UCSD-AML1 (cell line): ENCODE results near the gene FGD4.
A peak's percentile ranks its signal among the peaks of the same experiment; 100 is the strongest.

Experiments
- DNase-seq: peaks from one replicate; lab custom pipeline; 2025; ENCODE audit not compliant: unreplicated experiment; lab: John Stamatoyannopoulos, UW

Gene FGD4

GRCh38 chr12:32454866-32455265 lies 55.5 kb downstream of the FGD4 start:
- no peak for DNase-seq

GRCh38 chr12:32455607-32456071 lies 56.3 kb downstream of the FGD4 start:
- DNase-seq = no peak

GRCh38 chr12:32457251-32458025 lies 58.1 kb downstream of the FGD4 start:
- no peak for DNase-seq

- no peak for DNase-seq
Observed at GRCh38 chr12:32460638-32461037, 61.3 kb downstream of the FGD4 start.

GRCh38 chr12:32462908-32463307 lies 63.5 kb downstream of the FGD4 start:
- no peak for DNase-seq

- no peak for DNase-seq
Observed at GRCh38 chr12:32466187-32466586, 66.8 kb downstream of the FGD4 start.

- no peak for DNase-seq
Observed at GRCh38 chr12:32466986-32467711, 67.8 kb downstream of the FGD4 start.

- DNase-seq = no peak
Observed at GRCh38 chr12:32467959-32468863, 68.9 kb downstream of the FGD4 start.

- DNase-seq = no peak
Observed at GRCh38 chr12:32470936-32471470, 71.6 kb downstream of the FGD4 start.

- no peak for DNase-seq
Observed at GRCh38 chr12:32471591-32472001, 72.2 kb downstream of the FGD4 start.

- no peak for DNase-seq
Observed at GRCh38 chr12:32475724-32476123, 76.4 kb downstream of the FGD4 start.

GRCh38 chr12:32476446-32476845 lies 77.1 kb downstream of the FGD4 start:
- DNase-seq = no peak

GRCh38 chr12:32477714-32478113 lies 78.4 kb downstream of the FGD4 start:
- DNase-seq = no peak

- DNase-seq = no peak
Observed at GRCh38 chr12:32478166-32478565, 78.8 kb downstream of the FGD4 start.

- DNase-seq = no peak
Observed at GRCh38 chr12:32478858-32479725, 79.7 kb downstream of the FGD4 start.

- DNase-seq = no peak
Observed at GRCh38 chr12:32482226-32482625, 82.9 kb downstream of the FGD4 start.

- DNase-seq = peak; percentile 21
Observed at GRCh38 chr12:32483499-32483898, 84.1 kb downstream of the FGD4 start.

- DNase-seq = no peak
Observed at GRCh38 chr12:32483993-32484392, 84.6 kb downstream of the FGD4 start.

- DNase-seq = no peak
Observed at GRCh38 chr12:32486158-32486557, 86.8 kb downstream of the FGD4 start.

- DNase-seq = no peak
Observed at GRCh38 chr12:32488132-32488531, 88.8 kb downstream of the FGD4 start.
